ENCODE results near the gene COBL. TPM values are rescaled to one million over a fixed set of nuclear protein-coding genes. Genes with fewer than 3 reads are reported as not detected.

COBL gene
- polyA plus RNA-seq, 1 donor (not counting 4 experiments of a cell fraction or from before 2014, with no cell fraction given), result 4.5 TPM

GRCh38 chr7:51148216-51148615 is 168.4 kb downstream of the COBL start:
- H3K79me2 ChIP-seq (ENCODE audit: control insufficient read depth, insufficient read depth, low read length), result no peaks in the 10 kb centered on the region
- no peaks in the 10 kb centered on the region for H4K20me1 ChIP-seq (ENCODE audit: control insufficient read depth, extremely low read depth, insufficient read depth, low read length)
- no peak overlapping the region for H3K9ac ChIP-seq (ENCODE audit: control insufficient read depth, extremely low read depth, insufficient read depth, low read length)
- peaks cover 10% of the 10 kb centered on the region for H3K9me3 ChIP-seq (ENCODE audit: control insufficient read depth, low read depth, low read length)
- no peak for FAIRE-seq
- dilution Hi-C loops (cut with MboI; ENCODE audit: extremely low pct_ligation_motif_present, low sequenced_read_pairs), result no loop called here
- H3K4me1 ChIP-seq (ENCODE audit: control insufficient read depth, extremely low read depth, insufficient read depth, low read length), result no peaks in the 10 kb centered on the region
- DNase-seq (ENCODE audit: low read depth, low spot score), result no peak
- no peaks in the 10 kb centered on the region for H3K27me3 ChIP-seq (ENCODE audit: control insufficient read depth, extremely low read depth, insufficient read depth, low read length)
- no peaks in the 10 kb centered on the region for H3K9me1 ChIP-seq (ENCODE audit: control insufficient read depth, extremely low read depth, insufficient read depth, low read length)
- H2AFZ ChIP-seq (ENCODE audit: control insufficient read depth, low read length), result no peak overlapping the region
- H3K4me3 ChIP-seq (ENCODE audit: control insufficient read depth in 2 of 3, extremely low read depth in 1 of 3, insufficient read depth in 2 of 3, low read depth in 1 of 3, low read length in 3 of 3), result no peak overlapping the region
- TF ChIP-seq, protein P1, sequence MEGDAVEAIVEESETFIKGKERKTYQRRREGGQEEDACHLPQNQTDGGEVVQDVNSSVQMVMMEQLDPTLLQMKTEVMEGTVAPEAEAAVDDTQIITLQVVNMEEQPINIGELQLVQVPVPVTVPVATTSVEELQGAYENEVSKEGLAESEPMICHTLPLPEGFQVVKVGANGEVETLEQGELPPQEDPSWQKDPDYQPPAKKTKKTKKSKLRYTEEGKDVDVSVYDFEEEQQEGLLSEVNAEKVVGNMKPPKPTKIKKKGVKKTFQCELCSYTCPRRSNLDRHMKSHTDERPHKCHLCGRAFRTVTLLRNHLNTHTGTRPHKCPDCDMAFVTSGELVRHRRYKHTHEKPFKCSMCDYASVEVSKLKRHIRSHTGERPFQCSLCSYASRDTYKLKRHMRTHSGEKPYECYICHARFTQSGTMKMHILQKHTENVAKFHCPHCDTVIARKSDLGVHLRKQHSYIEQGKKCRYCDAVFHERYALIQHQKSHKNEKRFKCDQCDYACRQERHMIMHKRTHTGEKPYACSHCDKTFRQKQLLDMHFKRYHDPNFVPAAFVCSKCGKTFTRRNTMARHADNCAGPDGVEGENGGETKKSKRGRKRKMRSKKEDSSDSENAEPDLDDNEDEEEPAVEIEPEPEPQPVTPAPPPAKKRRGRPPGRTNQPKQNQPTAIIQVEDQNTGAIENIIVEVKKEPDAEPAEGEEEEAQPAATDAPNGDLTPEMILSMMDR (optimal IDR thresholded peaks at IDR 0.05 in 1 of 3, IDR thresholded peaks at IDR 0.05 in 1 of 3, conservative IDR thresholded peaks at IDR 0.05 in 1 of 3; ENCODE audit: extremely low read depth in 1 of 3, insufficient read depth in 2 of 3, low read length in 3 of 3), result no peak
- H3K27ac ChIP-seq (ENCODE audit: control insufficient read depth, insufficient read depth, low read length), result no peak overlapping the region
- no peaks in the 10 kb centered on the region for H3K36me3 ChIP-seq (ENCODE audit: control insufficient read depth in 2 of 2, extremely low read depth in 1 of 2, insufficient read depth in 2 of 2, low read length in 2 of 2)
- H3K4me2 ChIP-seq (ENCODE audit: control insufficient read depth, extremely low read depth, insufficient read depth, low read depth, low read length), result no peak overlapping the region

GRCh38 chr7:51146816-51147586 is 169.6 kb downstream of the COBL start:
- no peaks in the 10 kb centered on the region for H3K79me2 ChIP-seq (ENCODE audit: control insufficient read depth, insufficient read depth, low read length)
- no peak overlapping the region for H3K4me2 ChIP-seq (ENCODE audit: control insufficient read depth, extremely low read depth, insufficient read depth, low read depth, low read length)
- no peaks in the 10 kb centered on the region for H3K9me1 ChIP-seq (ENCODE audit: control insufficient read depth, extremely low read depth, insufficient read depth, low read length)
- no peak overlapping the region for H2AFZ ChIP-seq (ENCODE audit: control insufficient read depth, low read length)
- no peaks in the 10 kb centered on the region for H3K27me3 ChIP-seq (ENCODE audit: control insufficient read depth, extremely low read depth, insufficient read depth, low read length)
- no peaks in the 10 kb centered on the region for H4K20me1 ChIP-seq (ENCODE audit: control insufficient read depth, extremely low read depth, insufficient read depth, low read length)
- no peak overlapping the region for H3K4me3 ChIP-seq (ENCODE audit: control insufficient read depth in 2 of 3, extremely low read depth in 1 of 3, insufficient read depth in 2 of 3, low read depth in 1 of 3, low read length in 3 of 3)
- DNase-seq (ENCODE audit: low read depth, low spot score) (no peak), FAIRE-seq (no peak)
- no peak overlapping the region for H3K9ac ChIP-seq (ENCODE audit: control insufficient read depth, extremely low read depth, insufficient read depth, low read length)
- H3K36me3 ChIP-seq (ENCODE audit: control insufficient read depth in 2 of 2, extremely low read depth in 1 of 2, insufficient read depth in 2 of 2, low read length in 2 of 2), result no peaks in the 10 kb centered on the region
- peaks cover 10% of the 10 kb centered on the region for H3K9me3 ChIP-seq (ENCODE audit: control insufficient read depth, low read depth, low read length)
- dilution Hi-C loops (cut with MboI; ENCODE audit: extremely low pct_ligation_motif_present, low sequenced_read_pairs), result no loop called here
- TF ChIP-seq, protein P1 (optimal IDR thresholded peaks at IDR 0.05 in 1 of 3, IDR thresholded peaks at IDR 0.05 in 1 of 3, conservative IDR thresholded peaks at IDR 0.05 in 1 of 3; ENCODE audit: extremely low read depth in 1 of 3, insufficient read depth in 2 of 3, low read length in 3 of 3), result no peak
- no peak for TF ChIP-seq EZH2 (IDR thresholded peaks at IDR 0.05; ENCODE audit: low read length)
- no peak overlapping the region for H3K27ac ChIP-seq (ENCODE audit: control insufficient read depth, insufficient read depth, low read length)
- peaks cover under 1% of the 10 kb centered on the region for H3K4me1 ChIP-seq (ENCODE audit: control insufficient read depth, extremely low read depth, insufficient read depth, low read length)
